GM21447 (cell line): ENCODE measurements around the gene CMC1.
"Not testable (repeated sequence)": the region's sequence is repeated elsewhere in the genome, so short reads cannot be mapped to it uniquely, and the experiment has no call there.

ENCODE experiments used
- ATAC-seq: cut with Tn5 transposase; IDR thresholded peaks from one replicate; pipeline ENCODE4 v1.9.1; 2021; ENCODE audit not compliant: unreplicated experiment

CMC1 gene, protein sequence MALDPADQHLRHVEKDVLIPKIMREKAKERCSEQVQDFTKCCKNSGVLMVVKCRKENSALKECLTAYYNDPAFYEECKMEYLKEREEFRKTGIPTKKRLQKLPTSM

DNA sequence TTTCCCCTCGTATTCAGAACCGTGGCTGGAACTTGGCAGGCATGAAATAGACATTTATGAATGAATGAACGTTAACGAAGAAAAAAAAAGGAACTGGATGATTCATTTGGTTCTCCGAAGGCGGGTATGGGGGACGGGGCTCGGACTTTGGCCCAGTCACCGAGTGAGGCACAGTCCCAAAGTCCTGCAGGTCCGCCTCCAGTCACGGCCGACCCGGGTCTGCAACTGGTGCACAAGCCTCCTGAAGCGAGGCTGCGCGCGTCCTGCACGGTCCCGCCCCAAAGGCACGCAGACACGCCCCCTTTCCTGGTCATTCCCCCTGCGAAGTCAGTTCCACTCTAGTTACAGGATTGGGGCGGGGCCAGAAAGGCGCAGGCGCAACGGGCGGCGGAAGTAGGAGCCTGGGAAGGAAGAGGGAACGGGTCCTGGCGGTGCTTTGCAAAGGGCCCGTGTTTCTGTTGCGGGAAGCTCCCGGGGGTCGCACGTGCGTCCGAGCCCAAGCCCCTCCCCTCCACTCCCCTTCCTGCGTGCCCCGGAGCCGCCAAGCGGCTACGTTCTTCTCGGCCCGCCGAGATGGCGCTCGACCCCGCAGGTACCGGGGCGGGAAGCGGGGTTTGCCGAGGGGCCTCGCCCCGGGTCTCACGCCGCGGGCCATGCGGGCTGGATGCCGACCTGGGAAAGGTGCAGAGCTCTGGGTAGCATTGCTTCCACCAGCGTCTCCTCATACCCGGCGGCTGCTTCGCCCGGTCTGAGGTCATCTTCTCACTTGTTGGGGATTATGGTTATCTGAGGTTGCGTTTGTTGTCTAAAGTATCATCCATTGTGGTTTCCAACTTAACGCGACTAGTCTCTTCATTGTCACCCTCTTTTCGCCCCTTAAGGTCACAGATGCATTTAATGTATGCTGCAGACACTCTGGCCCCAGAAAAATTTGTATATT lies at the start of gene CMC1:
Gene CMC1 (plus strand): TSS at position 399 of the 940 bp plus-strand sequence. CDS start 175 bp downstream, at position 574.
- ATAC-seq: peak; percentile 96

DNA sequence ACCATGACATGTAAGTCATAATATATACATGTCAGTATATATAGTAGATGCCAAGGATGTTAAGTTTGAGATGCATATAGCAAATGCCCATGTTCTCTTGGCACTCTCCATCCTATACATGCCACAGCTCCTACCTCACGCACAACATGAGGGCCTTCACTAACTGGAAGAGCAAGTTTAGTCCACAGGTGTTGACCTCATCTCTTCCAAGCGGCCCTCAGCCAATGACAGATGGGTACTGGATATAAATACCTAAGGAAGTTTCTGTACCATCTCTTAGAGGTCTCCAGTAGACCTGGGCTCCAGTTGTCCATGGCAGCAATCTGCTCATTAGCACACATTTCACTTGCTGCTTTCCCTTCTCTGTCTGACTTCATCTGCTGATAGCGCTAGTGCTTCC lies 43.3 kb upstream of the CMC1 start:
- no peak for ATAC-seq

DNA sequence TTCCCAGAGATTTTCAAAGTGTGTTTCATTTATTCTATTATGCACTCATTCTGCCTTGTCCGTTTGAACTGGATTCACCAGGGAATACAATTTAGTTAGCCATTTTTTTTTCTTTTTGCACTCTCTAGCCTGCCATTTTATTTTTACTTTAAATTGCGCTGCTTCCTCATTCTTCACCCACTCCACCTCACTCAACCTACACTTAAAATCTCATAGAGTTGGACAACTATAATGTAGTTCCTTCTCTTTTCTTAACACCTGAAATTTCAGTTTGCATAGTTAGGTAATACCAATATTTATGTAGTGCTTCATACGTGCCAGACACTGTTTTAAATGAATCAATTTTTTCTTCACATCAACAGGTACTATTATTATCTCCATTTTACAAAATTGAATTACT lies 42.4 kb upstream of the CMC1 start:
- no peak for ATAC-seq

DNA sequence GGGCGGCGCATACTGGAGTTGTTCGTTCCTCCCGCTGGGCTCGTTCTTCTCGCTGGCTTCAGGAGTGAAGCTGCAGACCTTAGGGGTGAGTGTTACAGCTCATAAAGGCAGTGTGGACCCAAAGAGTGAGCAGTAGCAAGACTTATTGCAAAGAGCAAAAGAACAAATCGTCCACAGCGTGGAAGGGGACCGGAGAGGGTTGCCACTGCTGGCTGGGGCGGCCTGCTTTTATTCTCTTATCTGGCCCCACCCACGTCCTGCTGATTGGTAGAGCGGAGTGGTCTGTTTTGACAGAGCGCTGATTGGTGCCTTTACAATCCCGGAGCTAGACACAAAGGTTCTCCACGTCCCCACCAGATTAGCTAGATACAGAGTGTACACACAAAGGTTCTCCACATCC lies 41.8 kb upstream of the CMC1 start:
- ATAC-seq: not testable (repeated sequence)

DNA sequence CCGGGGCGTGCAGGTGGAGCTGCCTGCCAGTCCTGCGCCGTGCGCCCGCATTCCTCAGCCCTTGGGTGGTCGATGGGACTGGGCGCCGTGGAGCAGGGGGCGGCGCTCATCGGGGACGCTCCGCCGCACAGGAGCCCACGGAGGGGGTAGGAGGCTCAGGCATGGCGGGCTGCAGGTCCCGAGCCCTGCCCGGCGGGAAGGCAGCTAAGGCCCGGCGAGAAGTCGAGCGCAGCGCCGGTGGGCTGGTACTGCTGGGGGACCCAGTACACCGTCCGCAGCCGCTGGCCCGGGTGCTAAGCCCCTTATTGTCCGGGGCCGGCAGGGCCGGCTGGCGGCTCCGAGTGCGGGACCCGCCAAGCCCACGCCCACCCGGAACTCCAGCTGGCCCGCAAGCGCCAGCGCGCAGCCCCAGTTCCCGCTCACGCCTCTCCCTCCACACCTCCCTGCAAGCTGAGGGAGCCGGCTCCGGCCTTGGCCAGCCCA lies 41.0 kb upstream of the CMC1 start:
- ATAC-seq: not testable (repeated sequence)

DNA sequence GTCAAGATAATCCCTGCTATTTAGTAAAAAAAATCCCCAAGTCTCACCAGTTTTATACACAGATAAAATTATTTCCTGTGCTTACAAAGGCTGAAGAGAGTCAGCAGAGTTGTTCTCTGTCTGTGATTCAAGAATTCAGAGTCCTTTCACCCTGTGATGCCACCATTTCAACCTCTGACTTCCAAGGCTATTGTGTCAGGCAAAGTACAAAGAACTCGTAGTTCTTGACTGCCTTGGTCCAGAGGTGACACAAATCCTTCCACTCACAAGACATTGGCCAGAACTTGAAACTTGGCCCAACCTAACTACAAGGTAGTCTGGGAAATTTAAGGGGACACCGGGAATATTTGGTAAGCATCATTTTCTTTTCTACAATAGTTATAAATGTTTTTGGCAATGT lies 34.9 kb upstream of the CMC1 start:
- no peak for ATAC-seq

DNA sequence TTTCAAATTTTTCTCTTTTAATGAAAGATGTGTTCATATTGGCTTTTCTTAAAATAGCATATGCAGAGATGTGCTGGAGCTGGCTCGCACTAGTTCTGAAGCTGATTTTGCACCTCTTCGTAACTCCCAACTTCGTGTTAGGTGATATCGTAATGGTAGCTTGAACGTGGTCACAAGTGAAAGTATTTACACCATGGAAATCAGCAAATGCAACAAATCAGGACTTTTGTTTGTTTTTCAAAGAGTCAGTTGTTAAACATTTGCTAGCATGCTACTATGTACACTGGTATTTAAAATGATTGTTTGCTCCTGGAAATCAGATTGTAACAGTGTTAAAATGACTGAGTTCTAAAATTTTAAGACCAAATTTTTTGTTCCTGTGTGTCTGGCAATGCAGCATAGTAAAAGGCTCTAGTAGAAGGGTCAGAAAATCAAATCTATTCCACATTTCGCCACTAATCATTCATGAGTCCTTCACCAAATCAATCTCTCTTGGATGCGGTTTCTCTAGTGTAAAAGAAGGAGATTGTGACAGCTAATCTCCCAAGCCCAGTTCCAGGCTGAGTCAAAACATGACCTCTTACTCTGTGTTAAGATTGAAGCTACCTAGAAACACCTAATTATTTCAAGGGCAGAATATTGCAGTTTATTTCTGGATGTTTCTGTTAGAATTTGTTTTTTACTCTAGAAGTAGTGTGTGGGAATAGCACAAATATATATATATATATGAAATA lies 34.3 kb upstream of the CMC1 start:
- no peak for ATAC-seq

DNA sequence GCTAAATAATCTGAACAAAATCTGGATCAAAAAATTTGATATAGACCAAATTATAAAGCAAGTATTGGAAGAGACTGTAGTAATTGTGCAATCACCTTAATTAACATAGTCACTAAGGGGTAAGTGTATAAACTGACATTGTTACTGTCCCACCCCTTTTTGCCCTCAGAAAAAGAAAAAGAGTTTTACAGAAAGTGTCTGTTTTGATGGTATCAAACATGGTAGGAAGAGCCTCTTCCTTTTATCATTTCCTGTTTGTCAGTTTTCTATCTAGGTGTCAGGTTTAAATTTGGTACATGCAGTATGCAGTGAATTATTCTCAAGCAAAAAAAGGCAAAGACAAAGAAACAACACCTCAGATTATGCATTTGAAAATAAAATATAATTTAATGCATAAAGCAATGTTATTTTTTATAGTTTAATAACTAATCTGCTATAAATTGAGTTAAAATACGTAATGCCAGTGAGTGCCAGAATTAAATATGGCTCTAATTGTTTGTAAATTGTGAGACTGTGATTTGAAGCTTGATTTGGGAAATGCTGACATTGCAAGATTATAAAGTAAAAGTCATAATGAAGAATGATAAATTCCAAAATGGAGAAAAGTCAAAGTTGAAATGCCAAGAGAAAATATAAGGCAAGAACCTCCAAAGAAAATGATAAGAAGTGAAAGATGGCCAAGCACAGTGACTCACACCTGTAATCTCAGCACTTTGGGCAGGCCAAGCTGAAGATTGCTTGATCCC lies 30.3 kb upstream of the CMC1 start:
- ATAC-seq: no peak

DNA sequence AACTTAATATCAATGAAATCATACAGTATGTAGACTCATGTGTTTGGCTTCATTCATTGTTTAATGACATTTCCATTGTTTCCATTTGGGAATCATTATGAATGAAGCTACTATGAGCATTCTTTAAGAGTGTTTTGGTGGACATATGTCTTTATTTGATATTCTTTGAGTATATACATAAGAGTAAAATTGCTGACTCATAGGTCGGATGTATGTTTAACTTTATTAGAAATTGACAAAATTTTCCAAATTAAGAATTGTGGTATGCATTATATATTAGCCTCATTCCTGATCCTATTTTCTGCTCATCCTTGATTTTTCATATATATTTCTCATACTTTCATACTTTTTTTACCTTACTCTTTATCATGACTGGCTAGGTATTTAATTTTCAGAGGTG lies 28.7 kb upstream of the CMC1 start:
- ATAC-seq: no peak

DNA sequence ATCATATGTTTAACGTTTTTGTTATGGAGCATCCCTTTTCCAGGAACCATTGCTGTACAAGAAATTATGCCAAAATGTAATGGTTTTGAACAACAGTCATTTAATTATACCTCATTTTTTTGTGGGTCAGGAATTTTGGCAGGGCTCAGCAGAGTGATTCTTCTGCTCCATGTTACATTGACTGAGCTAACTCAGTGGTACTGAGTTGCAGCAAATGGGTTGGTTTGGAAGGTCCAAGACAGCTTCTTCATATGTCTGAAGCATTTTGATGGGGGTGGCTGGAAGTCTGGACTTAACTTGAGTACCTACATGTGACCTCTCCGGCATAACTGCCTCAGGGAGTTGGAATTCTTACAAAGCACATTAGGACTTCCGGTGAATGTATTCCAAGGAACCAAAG lies 26.0 kb upstream of the CMC1 start:
- ATAC-seq: no peak

DNA sequence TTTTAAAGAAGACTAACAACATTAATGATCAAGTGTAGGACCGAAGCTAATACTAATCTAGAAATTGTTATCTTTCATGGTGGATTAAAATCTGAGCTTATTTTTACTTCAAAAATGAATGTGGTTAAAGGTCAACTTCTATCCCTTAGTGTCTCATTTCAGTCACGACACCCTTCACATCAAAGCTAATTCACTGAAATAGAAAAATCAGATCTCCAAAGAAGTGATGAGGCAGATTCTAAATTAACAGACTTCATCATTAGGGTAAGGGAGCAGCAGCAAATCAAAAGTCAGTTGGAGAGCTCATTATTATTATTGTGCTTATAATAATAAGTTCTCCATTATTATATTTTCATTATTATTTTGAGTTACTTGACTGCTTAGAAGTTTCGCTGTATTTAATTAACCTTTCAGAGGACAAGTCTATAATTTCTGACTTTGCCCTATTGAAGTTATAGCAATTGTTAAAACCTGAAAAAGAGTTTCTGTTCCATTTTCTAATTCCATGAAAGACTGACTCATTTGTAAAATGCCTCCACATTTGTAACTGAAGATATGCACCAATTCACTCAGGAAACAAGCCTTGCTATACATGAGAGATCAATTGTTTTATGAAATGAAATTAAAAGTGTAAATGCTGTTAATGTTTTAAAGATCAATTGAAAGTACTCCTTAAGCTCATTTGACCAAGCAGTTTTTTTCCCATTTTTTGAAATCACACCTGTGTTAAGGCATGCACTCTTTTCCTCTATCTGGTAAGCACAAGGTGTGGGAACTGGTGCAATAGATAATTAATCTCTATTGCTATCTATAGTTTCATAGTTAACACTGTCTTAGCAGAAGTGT lies 23.1 kb upstream of the CMC1 start:
- no peak for ATAC-seq

DNA sequence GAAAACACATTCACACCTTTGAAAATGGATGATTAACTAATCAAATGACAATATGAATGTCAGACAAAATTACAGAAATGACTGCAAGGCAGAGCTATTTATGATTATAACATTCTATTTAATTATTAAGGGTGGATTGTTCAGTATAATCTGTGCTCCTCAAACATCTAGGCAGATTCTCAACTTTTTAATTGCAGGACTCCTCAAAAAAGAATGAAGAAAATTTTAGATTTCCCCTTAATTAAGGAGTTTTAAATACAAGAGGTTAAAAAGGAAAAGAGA lies 22.6 kb upstream of the CMC1 start:
- no peak for ATAC-seq

DNA sequence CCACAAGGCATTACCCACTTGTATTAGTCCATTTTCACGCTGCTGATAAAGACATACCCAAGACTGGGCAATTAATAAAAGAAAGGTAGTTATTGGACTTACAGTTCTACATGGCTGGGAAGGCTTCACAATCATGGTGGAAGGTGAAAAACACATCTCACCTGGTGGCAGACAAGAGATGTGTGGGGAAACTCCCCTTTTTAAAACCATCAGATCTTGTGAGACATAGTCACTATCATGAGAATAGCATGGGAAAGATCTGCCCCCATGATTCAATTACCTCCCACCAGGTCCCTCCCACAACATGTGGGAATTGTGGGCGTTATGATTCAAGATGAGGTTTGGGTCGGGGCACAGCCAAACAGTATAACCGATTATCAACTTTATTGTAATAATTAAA lies 17.0 kb upstream of the CMC1 start:
- no peak for ATAC-seq

DNA sequence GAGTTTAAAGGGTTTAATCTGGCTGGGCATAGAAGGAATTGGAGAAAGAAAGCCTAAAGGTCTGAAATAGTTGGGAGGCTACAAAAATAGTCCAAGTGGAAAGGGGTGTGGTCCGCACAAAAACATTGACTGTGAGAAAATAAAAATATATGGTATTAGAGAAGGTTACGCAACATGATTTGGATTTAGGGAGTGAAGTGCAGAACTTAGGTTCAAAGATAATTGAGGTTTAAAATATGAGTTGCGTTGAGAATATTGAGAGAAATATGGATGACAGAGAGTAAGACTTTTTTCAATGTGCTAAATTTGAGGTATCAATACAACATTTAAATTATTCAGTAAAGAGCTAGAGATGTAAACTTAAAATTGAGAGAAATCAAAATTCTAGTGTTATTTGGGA lies 15.4 kb upstream of the CMC1 start:
- ATAC-seq: no peak

DNA sequence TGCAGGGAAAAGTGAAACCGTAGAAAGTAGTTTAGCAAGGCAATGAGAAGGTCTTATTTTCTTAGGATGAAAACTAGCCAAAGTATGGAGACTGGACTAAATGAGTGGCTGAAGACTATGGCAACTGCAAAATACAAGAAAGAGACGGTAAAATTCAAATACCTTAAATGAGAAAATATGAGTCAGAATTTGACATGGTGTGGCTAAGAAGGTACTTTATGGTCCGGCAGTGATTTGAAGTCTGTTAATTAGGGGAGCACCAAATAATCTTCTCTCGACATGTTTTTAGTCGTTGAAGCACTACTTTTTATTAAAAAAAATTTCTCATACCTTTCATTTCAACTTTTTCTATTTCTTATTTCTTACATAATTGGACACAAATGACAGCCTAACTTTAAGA lies 12.8 kb upstream of the CMC1 start:
- no peak for ATAC-seq

DNA sequence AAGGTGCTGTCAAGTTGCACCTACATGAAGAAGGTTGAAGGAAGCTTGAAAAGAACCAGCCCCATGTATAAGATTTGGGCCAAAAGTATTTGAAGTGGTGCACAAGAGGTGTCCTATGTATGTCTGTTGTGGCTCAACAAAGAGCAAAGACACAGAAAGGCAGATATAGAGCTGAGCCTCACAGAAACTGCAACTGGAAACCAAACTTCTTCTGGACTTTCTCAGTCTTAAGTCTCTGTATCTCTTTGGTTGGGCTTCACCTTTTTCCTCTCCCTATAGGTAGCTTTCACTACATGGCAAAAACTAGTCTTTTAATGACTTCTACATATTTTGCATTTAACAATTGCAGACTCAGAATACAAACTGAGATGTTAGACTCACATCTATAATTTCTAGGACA lies 8.8 kb upstream of the CMC1 start:
- no peak for ATAC-seq

DNA sequence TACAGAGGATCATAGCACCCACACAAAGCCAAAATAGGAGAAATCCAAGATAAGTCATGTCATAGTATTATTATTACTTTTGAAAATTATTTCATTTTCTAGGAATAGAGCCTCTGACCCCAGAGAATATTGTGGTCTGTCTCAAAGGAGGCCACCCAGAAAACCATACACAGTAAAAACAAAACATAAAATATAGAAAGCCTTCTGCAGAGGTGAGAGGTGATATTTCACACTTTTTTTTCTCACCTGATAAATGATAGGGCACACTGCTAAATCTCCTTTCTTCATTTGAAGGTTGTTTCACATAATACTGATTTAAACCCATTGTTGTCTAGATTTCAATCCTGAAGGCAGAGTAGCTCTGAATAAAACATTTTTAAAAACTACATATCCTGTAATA lies 7.0 kb upstream of the CMC1 start:
- ATAC-seq: no peak

DNA sequence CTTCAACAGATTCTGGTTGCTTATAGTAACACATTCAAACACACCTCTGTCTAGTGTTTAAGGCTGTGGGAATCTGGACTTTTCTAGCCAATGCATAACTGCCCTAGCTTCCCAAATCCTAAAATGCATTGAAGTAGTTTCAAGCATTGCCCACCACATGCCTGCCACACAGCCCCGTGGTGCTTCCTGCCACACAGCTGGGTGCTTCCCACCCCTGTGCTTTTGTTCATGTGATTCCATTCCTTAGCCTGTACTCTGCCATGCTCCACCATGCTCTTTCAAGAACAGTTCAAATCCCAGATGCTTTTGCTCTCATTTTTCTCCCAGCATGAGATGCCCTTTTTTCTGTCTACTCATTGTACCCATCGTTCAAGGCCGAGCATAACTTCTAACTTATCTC lies 2.3 kb upstream of the CMC1 start:
- no peak for ATAC-seq

DNA sequence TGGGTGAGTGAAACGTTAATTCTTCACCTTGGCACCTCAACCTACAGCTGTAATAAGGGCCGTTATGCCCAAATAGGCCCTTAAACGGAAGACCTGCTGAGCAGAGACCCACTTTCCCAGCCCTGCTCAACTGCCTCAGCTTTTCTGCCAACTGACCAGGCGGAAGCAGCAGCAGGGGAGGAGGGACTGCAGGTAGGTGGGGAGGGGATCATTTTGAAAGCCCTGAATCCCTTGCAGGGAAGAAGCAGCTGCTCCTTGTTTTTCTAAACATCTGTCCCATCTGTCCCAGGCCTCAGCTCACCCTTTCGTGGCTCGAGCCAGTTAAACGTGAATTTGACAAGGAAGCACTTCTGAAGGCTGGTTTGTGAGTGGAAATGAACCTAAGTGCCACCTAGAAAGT lies 978 bp upstream of the CMC1 start:
- ATAC-seq: no peak

DNA sequence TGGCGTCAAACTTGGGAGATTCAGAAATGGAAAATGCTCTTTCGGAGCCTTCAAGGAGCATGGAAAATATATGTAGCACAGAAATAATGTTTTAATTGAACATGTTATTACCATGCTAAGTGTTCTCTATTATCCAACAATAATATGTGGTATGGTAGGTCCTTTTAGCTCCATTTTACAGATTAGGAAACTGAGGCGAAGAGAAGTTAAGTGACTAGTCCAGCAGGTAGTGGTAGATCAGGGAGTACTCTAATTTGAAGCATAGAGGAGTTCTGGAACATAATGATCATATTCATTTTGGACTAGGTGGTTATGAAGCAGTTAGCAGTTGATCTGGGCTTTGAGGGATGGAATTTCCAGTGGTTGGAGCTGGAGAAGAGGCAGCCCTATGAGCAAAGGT lies 1.1 kb downstream of the CMC1 start:
- no peak for ATAC-seq
